Measurements from ENCODE around the gene DNAI2.
A peak's percentile ranks its signal among the peaks of the same experiment; 100 is the strongest.
"Not testable (repeated sequence)": the region's sequence is repeated elsewhere in the genome, so short reads cannot be mapped to it uniquely, and the experiment has no call there.

The DNAI2 gene

DNA sequence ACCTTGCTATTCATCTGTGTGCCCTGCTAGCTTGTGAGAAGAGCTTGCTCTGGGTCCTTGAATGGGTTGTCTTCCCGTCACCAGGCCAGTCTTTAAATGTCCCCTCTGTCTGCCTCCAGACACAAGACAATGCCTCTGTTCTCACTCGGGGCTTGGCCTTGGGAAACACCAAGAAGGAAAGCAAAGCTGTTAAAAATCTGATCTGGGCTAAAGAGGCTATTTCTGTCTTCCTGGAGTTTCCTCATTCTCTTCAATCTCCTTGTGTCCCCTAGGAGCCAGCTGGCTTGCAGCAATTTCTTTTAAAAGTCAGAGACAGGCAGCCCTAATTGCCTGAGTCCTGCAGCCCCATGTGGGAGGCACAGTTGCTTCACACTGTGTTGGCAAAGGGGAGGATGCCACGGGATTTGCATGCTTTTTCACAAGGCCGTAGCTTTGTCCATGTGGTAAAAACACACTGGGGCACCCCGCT, 2.5 kb downstream of the DNAI2 start:
- peak in 1 of 2 experiments; percentile 15 for DNase-seq

DNA sequence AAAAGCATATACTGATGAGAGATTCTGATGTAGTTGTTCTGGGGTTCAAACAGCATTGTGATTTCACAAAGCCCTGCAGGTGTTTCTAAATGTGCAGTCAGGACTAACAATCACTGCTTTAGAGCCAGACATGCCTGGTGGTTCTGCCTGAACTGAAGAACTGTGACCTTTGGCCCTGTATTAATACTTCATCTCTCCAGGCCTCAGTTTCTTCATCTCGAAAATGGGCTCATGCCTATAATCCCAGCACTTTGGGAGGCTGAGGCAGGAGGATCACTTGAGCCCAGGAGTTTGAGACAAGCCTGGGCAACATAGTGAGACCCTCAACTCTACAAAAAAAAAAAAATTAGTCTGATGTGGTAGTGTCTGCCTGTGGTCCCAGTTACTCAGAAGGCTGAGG, 3.9 kb downstream of the DNAI2 start:
- DNase-seq = no peak

- not testable (repeated sequence) for DNase-seq
Measured at GRCh38 chr17:74279617-74280016, 5.6 kb downstream of the DNAI2 start.

DNA sequence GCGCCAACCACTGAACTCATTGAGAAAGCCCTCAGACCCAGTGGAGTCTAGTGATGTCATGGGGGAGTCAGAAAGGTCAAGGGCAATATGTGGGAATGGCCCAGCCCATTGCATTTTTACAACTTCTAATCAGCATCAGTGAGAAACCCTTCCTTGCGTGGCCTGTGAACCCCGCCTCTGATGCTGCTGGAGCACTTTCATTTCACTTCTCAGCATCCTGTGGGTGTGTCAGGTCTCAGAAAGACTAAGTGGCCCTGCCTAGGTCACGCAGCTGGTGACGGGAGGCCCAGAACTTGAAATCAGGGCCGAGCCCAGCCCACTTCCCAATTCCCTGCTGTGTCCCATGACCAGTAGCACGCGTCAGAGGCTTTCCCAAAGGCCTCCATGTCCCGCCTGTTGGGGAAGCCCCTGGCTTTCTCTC, 6.1 kb downstream of the DNAI2 start:
- no peak for DNase-seq

DNA sequence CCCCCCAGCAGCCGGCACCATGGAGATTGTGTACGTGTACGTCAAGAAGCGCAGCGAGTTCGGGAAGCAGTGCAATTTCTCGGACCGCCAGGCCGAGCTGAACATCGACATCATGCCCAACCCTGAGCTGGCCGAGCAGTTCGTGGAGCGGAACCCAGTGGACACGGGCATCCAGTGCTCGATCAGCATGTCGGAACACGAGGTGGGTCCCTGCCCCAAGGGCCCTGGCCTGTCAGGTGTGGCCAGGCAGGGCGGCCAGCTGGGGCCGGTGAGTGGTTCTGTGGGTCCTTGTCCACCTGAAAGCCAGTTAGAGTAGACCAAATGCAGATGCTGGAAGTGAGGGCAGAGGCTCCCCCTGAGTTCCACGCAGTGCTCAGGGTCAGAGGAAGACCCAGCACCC, 7.8 kb downstream of the DNAI2 start:
- no peak for DNase-seq

DNA sequence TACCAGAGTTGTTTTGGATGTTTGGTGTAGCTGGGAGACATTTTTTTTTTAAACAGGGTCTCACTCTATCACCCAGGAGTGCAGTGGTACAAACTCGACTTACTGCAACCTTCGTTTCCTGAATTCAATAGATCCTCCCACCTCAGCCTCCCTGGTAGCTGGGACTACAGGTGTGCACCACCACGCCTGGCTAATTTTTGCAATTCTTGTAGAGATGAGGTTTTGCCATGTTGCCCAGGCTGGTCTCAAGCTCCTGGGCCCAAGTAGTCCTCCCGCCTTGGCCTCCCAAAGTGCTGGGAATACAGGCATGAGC, 8.2 kb downstream of the DNAI2 start:
- DNase-seq = not testable (repeated sequence)

GRCh38 chr17:74282587-74283370, 8.7 kb downstream of the DNAI2 start:
- DNase-seq = no peak

DNA sequence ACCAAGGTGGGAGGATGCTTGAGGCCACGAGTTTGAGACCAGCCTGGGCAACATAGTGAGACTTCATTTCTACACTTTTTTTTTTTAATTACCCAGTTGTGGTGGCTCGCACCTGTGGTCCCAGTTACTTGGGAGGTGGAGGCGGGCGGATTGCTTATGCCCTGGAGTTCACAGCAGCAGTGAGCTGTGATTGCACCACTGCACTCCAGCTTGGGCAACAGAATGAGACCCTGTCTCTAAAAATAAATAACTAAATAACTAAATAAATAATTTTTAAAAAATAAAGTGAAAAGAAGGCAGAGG, 9.3 kb downstream of the DNAI2 start:
- no peak for DNase-seq

DNA sequence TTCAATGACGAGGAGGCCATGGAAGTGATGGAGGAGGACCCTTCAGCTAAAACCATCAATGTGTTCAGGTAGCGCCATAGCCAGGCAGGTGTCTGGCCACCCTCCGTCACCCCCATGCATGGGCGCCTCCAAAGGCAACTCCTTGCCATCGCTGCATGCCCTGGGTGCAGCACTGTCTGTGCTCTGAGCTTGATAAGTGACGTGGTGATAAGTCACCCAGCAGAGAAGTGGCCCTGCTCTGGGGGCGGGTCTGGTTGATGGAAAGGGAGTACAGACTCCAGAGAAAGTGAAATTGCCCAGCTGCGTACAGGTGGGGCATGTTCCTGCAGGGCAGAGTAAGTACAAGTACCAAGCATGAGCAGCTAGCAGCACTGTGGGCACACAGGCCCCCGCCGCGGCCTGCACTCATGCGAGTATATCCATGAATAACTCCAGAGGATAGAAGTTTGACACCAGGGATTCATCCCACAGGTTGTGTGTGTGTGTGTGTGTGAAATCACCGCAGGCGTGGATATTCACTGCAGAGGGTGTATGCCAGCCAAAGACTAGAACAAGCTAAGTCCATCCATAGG, 13.1 kb downstream of the DNAI2 start:
- DNase-seq = no peak

- no peak for DNase-seq
Measured at GRCh38 chr17:74288785-74289184, 14.8 kb downstream of the DNAI2 start.

DNA sequence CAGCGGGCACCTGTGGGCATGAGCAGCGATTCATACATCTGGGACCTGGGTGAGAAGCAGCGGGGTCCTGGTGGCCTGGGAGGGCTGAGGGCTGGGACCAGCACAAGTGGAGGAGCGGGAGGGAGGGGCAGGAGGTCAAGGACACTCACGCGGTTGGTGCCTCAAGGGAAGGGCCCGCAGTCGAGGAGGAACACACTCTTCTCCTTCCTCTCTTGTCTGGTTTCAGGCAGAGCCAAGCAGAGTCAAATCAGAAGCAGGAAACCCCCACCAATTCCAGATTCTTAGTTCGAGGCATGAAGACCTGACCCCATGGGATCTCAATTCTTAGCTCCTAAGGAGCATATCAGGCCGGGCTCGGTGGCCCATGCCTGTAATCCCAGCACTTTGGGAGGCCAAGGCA, 15.7 kb downstream of the DNAI2 start:
- no peak for DNase-seq

GRCh38 chr17:74290340-74290739, 16.3 kb downstream of the DNAI2 start:
- DNase-seq = no peak

DNA sequence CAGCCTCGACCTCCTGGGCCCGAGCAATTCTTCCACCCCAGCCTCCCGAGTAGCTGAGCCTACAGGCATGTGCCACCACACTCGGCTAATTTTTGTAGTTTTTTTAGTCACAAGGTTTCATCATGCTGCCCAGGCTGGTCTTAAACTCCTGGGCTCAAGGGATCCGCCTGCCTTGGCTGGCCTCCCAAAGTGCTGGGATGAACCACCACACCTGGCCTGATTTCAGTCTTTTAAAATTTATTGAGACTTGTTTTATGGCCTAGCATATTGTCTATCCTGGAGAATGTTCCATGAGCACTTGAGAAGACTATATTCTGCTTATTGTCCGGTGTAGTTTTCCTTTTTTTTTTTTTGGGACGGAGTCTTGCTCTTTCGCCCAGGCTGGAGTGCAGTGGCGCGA, 18.5 kb downstream of the DNAI2 start:
- no peak for DNase-seq

GRCh38 chr17:74295625-74296547, 21.9 kb downstream of the DNAI2 start:
- DNase-seq = no peak

GRCh38 chr17:74296548-74296936, 22.5 kb downstream of the DNAI2 start:
- peak in 1 of 2 experiments; percentile 66 for DNase-seq

- no peak for DNase-seq
Measured at GRCh38 chr17:74297941-74298340, 23.9 kb downstream of the DNAI2 start.

DNA sequence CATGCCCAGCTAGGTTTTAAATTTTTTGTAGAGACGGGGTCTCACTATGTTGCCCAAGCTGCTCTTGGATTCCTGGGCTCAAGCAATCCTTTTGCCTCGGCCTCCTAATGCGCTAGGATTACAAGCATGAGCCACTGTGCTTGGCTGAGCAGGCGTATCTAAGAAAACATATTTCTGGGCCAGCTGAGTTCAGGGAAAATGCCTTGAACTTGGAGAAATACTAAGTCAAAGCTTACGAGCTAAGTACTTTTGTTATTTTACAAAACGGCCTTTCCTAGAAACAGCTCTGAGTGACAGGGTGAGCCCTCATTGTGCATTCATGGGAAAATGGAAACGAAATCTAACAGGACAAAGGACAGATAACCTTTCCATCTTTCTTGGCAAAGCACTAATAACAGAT, 24.7 kb downstream of the DNAI2 start:
- DNase-seq = no peak

DNA sequence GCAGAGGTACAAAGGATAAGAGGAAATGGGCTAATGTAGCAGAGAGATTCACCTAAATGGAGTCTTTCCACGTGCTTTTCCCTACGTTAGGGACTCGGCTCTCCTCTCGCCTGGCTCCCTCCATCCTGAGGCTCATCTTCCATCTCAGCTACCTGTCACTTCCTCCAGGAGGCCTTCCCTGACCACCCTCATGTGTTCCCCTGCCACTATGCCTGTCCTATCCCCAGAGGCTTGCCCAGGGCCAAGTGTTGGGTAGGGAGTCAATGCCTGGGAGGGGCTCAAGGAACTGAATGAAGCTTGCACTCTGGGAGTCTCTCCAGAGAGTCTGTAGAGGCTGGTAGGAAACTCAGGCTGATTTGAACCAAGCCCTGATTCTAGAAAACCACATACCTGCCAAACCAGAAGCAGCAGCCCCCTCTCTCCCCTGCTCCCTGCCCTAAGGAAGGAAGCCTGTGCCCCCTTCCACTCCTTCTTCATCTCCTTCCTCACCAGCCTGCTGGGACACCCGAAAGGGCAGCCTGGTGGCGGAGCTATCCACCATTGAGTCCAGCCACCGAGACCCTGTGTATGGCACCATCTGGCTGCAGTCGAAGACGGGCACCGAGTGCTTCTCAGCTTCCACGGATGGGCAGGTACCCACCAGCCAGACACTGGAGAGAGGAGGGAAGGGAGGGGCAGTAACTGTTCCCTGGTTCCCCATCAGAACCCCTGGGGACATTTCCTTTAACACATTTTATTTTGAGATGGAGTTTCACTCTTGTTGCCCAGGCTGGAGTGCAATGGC, 25.4 kb downstream of the DNAI2 start:
- no peak for DNase-seq

- no peak for DNase-seq
Measured at GRCh38 chr17:74303305-74303704, 29.3 kb downstream of the DNAI2 start.

DNA sequence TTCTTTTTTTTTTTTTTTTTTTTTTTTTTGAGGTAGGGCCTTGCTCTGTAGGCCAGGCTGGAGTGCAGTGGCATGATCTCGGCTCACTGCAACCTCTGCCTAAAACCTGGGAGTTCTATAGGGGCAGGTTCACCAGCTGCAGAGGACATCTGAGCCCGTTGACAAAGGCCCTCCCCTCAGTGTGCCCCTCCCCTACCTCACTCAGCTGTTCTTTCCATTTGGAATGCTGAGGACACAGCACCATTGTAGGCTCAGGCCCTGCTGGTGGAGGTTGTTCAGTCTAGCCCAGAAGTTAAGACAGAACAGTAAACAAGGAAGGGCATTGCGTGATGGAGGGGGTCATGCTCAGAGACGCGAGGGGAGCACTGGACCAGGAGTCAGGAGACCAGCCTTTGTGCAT, 30.1 kb downstream of the DNAI2 start:
- DNase-seq = no peak

- peak in 1 of 2 experiments; percentile 29 for DNase-seq
Measured at GRCh38 chr17:74305865-74306654, 32.0 kb downstream of the DNAI2 start.

Data from NCI-H526 (cell line).